Hepatocyte (in vitro differentiated cells): ENCODE data around the gene DCAF12. TPM values are rescaled to one million over a fixed set of nuclear protein-coding genes. Genes with fewer than 3 reads are reported as not detected.

Experiments
- DNase-seq: peaks from one replicate; pipeline ENCODE4 v3.0.0-alpha.2; 2016; ENCODE audit warnings: low spot score
- H2AFZ ChIP-seq: fragments of 200-600 bp; sonication (generic); 2 replicates; pipeline ENCODE4 v1.6.0; 2016; ENCODE audit warnings: antibody characterized with exemption, mild to moderate bottlenecking
- H3K27ac ChIP-seq: fragments of 200-600 bp; sonication (generic); 2 replicates; pipeline ENCODE4 v1.5.1; 2016; ENCODE audit warnings: mild to moderate bottlenecking
- H3K27me3 ChIP-seq: fragments of 200-600 bp; sonication (generic); 2 replicates; pipeline ENCODE4 v1.6.1; 2016
- H3K36me3 ChIP-seq: fragments of 200-600 bp; sonication (generic); replicated peaks from 2 replicates; pipeline ENCODE4 v1.5.1; 2016; ENCODE audit warnings: low read depth; ENCODE audit not compliant: insufficient read depth
- H3K4me1 ChIP-seq: fragments of 200-600 bp; sonication (generic); 2 replicates; pipeline ENCODE4 v1.5.1; 2016; ENCODE audit warnings: mild to moderate bottlenecking, moderate library complexity; ENCODE audit not compliant: insufficient read depth
- H3K4me2 ChIP-seq: fragments of 200-600 bp; sonication (generic); 2 replicates; pipeline ENCODE4 v1.6.0; 2016
- H3K4me3 ChIP-seq: fragments of 200-600 bp; sonication (generic); 2 replicates; pipeline ENCODE4 v1.5.1; 2016; ENCODE audit warnings: mild to moderate bottlenecking
- H3K79me2 ChIP-seq: fragments of 200-600 bp; sonication (generic); 2 replicates; pipeline ENCODE4 v1.6.0; 2017; ENCODE audit warnings: mild to moderate bottlenecking
- H3K9me2 ChIP-seq: fragments of 200-600 bp; sonication (generic); replicated peaks from 2 replicates; pipeline ENCODE4 v1.6.0; 2017; ENCODE audit warnings: mild to moderate bottlenecking; ENCODE audit not compliant: insufficient read depth
- H3K9me3 ChIP-seq: fragments of 200-600 bp; sonication (generic); 2 replicates; pipeline ENCODE4 v1.5.1; 2016; ENCODE audit warnings: low read depth, mild to moderate bottlenecking
- H4K20me1 ChIP-seq: fragments of 200-600 bp; sonication (generic); 2 replicates; pipeline ENCODE4 v1.6.0; 2016; ENCODE audit warnings: mild to moderate bottlenecking; ENCODE audit not compliant: insufficient read depth, poor library complexity, severe bottlenecking
- EZH2 ChIP-seq: fragments of 200-600 bp; sonication (generic); IDR thresholded peaks from 2 replicates; pipeline ENCODE4 v1.6.1; 2016; ENCODE audit warnings: antibody characterized with exemption, mild to moderate bottlenecking, borderline replicate concordance
- EZH2phosphoT487 ChIP-seq: fragments of 200-600 bp; sonication (generic); IDR thresholded peaks from one replicate; pipeline ENCODE4 v1.6.1; 2018; ENCODE audit warnings: antibody characterized with exemption, mild to moderate bottlenecking, low read depth, moderate library complexity; ENCODE audit not compliant: unreplicated experiment, severe bottlenecking
- WGBS: methylation state at CpG from one replicate; pipeline ENCODE4 v1.1.6; 2016; ENCODE audit warnings: low lambda C conversion rate; ENCODE audit errors: missing lambda C conversion rate; 5-methylcytosine and 5-hydroxymethylcytosine counted together
- polyA plus RNA-seq: library from polyadenylated mRNA; unstranded; fragments of >200 nt; fragmentation: Nextera tagmentation; extraction: Ambion mirVana; gene quantifications from 2 replicates; pipeline ENCODE4 v1.2.1, GENCODE V29; 2016
- total RNA-seq: library from RNA; depleted of rRNA; stranded (reverse); fragments of >200 nt; gene quantifications from 2 replicates; pipeline ENCODE4 v1.2.3, GENCODE V29; 2014
- TF ChIP-seq, protein P1 (sequence below): fragments of 200-600 bp; sonication (generic); IDR thresholded peaks from 2 replicates; pipeline ENCODE4 v1.5.1; 2016; ENCODE audit warnings: antibody characterized with exemption, mild to moderate bottlenecking; ENCODE audit not compliant: poor library complexity

Gene DCAF12
- total and polyA plus RNA-seq, 2 experiments from 2014 or later, result 23.9 to 43.3 TPM

DNA sequence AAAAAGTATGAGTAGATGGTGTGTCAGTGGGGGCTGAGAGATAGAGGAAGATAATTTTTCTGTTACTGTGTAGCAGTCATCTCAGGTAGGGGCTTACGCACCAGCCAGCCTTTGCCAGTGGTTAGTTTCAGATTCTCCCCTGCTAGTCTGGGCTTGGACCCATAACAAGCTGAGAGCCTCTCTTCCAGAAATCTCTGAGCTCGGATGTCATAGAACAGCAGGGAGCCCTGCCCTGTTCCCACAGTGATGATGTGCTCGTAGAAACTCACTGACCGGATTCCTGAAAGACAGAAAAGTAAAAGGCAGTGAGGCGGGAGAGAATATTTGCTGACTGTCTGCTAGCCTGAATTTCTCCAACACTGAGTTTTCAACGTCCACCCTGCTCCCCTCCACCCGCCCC lies 37.2 kb downstream of the DCAF12 start:
- no peaks in the 10 kb centered on the region for H3K36me3 ChIP-seq
- no peak for DNase-seq
- no peak overlapping the region for H3K27ac ChIP-seq
- no peak overlapping the region for H3K4me3 ChIP-seq
- H3K9me3 ChIP-seq, result no peaks in the 10 kb centered on the region
- no peaks in the 10 kb centered on the region for H3K27me3 ChIP-seq
- no peaks in the 10 kb centered on the region for H3K79me2 ChIP-seq
- no peak for TF ChIP-seq EZH2
- TF ChIP-seq, protein P1, sequence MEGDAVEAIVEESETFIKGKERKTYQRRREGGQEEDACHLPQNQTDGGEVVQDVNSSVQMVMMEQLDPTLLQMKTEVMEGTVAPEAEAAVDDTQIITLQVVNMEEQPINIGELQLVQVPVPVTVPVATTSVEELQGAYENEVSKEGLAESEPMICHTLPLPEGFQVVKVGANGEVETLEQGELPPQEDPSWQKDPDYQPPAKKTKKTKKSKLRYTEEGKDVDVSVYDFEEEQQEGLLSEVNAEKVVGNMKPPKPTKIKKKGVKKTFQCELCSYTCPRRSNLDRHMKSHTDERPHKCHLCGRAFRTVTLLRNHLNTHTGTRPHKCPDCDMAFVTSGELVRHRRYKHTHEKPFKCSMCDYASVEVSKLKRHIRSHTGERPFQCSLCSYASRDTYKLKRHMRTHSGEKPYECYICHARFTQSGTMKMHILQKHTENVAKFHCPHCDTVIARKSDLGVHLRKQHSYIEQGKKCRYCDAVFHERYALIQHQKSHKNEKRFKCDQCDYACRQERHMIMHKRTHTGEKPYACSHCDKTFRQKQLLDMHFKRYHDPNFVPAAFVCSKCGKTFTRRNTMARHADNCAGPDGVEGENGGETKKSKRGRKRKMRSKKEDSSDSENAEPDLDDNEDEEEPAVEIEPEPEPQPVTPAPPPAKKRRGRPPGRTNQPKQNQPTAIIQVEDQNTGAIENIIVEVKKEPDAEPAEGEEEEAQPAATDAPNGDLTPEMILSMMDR, result no peak
- no peak for TF ChIP-seq EZH2phosphoT487
- no peaks in the 10 kb centered on the region for H3K4me1 ChIP-seq
- H2AFZ ChIP-seq, result no peak overlapping the region
- H3K9me2 ChIP-seq, result no peaks in the 10 kb centered on the region
- WGBS, result 96% methylated on average over 7 of the region's 7 CpGs
- no peaks in the 10 kb centered on the region for H4K20me1 ChIP-seq
- H3K4me2 ChIP-seq, result no peak overlapping the region

DNA sequence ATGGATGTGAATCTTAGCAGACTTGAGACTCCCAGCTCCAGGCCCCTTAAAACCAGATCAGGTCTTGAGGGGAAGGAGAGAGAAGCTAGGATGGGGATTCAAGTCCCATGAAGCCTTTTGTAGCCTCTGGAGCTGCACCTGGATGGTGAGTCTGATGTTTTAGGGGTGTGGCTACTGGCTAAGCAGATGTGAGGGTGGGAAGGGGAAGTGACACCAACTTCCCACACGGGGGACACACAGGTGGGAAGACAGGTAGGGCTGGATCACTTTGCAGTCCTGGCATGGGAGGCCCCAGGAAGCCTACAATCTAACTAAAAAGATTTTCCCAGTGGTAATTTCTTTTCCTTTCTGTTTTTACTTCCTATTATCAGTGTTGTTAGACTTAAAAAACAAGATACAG lies 39.1 kb downstream of the DCAF12 start:
- Histone ChIP-seq H3K4me1 (no peaks in the 10 kb centered on the region), H3K4me2 (no peak overlapping the region), H3K27me3 (no peaks in the 10 kb centered on the region), H4K20me1 (no peaks in the 10 kb centered on the region), H3K4me3 (no peak overlapping the region), H3K9me2 (no peaks in the 10 kb centered on the region), H3K79me2 (no peaks in the 10 kb centered on the region), H2AFZ (no peak overlapping the region), H3K27ac (no peak overlapping the region), H3K9me3 (no peaks in the 10 kb centered on the region), H3K36me3 (no peaks in the 10 kb centered on the region)
- no peak for DNase-seq
- 67% methylated on average over 1 of the region's 1 CpG for WGBS
- TF ChIP-seq, protein P1, result no peak

DNA sequence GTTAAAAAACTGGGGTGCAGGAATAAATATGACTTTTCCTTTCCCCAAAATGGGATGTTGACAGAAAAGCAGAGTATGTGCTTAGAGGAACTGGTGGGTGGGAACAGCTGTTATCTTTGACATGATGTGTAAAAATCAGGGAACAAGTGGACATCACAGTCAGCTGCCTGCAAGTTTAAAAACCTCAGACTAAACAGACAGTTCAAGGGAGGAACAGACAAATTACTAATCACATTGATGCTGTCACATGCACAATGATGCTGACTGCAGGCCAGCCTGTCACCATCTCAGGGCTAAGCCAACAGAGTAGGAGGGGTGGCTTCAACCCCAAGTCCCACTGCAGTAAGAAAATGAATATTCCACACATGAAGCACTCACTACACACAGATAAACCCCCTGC lies 39.6 kb downstream of the DCAF12 start:
- no peak overlapping the region for H3K4me2 ChIP-seq

More for the DNA sequence above, 39.6 kb downstream of the DCAF12 start:
- DNase-seq, result no peak
- no peaks in the 10 kb centered on the region for H3K9me3 ChIP-seq
- no peak overlapping the region for H2AFZ ChIP-seq
- no peaks in the 10 kb centered on the region for H3K79me2 ChIP-seq
- H3K4me3 ChIP-seq, result no peak overlapping the region
- H3K9me2 ChIP-seq, result no peaks in the 10 kb centered on the region
- H3K27me3 ChIP-seq, result no peaks in the 10 kb centered on the region
- H3K27ac ChIP-seq, result no peak overlapping the region
- no peaks in the 10 kb centered on the region for H3K4me1 ChIP-seq
- no peaks in the 10 kb centered on the region for H3K36me3 ChIP-seq
- no peaks in the 10 kb centered on the region for H4K20me1 ChIP-seq
- TF ChIP-seq EZH2phosphoT487, result no peak
- TF ChIP-seq, protein P1, result no peak
